Thyroid gland (tissue), 4 donors: Measurements from ENCODE around the gene SLAIN2.

Source experiments
- POLR2A ChIP-seq, 2 donors: fragments of 450-650 bp; IDR thresholded peaks; one replicate each; pipeline ENCODE4 v1.6.1; 2017; ENCODE audit warnings: antibody characterized with exemption in 2 of 2, mild to moderate bottlenecking in 2 of 2, moderate library complexity in 1 of 2
- TF ChIP-seq, protein P1 (sequence below), 6 experiments: fragments of 200-600 bp in 3 of 6; fragments of 450-650 bp in 3 of 6; sonication (generic) in 3 of 6; IDR thresholded peaks; one replicate each; pipeline ENCODE4 v1.5.1; 2016 to 2019; ENCODE audit warnings: antibody characterized with exemption in 6 of 6, mild to moderate bottlenecking in 2 of 6, inconsistent platforms in 1 of 6, moderate library complexity in 1 of 6

DNA sequence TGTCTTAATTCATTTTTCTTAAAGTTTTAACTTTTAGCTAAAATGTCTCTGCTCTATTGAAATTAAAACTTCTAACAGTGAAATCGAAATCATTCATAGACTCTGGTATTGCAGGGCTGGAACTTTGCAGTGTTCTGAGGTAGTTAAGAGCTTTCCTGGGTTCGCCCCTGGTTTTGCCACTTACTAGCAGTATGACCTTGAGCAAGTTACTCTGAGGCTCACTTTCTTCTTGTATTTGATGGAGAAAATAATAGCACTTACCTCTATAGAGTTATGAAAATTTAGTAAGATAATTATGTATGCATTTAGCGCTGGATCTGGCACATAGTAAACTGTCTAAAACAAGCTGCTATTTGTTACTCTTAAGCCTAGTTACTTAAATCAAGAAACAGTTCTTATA, 1.7 kb downstream of the SLAIN2 start:
- no peak for TF ChIP-seq POLR2A (IDR thresholded peaks at IDR 0.05)
- TF ChIP-seq, protein P1, sequence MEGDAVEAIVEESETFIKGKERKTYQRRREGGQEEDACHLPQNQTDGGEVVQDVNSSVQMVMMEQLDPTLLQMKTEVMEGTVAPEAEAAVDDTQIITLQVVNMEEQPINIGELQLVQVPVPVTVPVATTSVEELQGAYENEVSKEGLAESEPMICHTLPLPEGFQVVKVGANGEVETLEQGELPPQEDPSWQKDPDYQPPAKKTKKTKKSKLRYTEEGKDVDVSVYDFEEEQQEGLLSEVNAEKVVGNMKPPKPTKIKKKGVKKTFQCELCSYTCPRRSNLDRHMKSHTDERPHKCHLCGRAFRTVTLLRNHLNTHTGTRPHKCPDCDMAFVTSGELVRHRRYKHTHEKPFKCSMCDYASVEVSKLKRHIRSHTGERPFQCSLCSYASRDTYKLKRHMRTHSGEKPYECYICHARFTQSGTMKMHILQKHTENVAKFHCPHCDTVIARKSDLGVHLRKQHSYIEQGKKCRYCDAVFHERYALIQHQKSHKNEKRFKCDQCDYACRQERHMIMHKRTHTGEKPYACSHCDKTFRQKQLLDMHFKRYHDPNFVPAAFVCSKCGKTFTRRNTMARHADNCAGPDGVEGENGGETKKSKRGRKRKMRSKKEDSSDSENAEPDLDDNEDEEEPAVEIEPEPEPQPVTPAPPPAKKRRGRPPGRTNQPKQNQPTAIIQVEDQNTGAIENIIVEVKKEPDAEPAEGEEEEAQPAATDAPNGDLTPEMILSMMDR (IDR thresholded peaks at IDR 0.05): no peak
